ENCODE results near the gene SBK2.

Gene SBK2

GRCh38 chr19:55516878-55517620 is 19.9 kb downstream of the SBK2 start:
- Histone ChIP-seq H3K4me1 (ENCODE audit: control extremely low read depth in 1 of 4, control insufficient read depth in 4 of 4, insufficient read depth in 4 of 4, low read length in 3 of 4) (peaks cover 0 to 7% (median 4%) of the 10 kb centered on the region in 4 experiments), H3K36me3 (ENCODE audit: control insufficient read depth in 4 of 4, insufficient read depth in 4 of 4, low read length in 3 of 4) (no peaks in the 10 kb centered on the region), H3K27ac (ENCODE audit: insufficient read depth in 1 of 2, low read depth in 1 of 2, low read length in 2 of 2, poor library complexity in 1 of 2, severe bottlenecking in 2 of 2) (peak overlapping the region; percentile 6 to 79), H3K27me3 (replicated peaks in 2 of 5; ENCODE audit: control insufficient read depth in 4 of 5, insufficient read depth in 5 of 5, low read length in 4 of 5) (no peaks in the 10 kb centered on the region), H3K9me3 (ENCODE audit: control extremely low read depth in 1 of 5, control insufficient read depth in 4 of 5, insufficient read depth in 2 of 5, low read depth in 1 of 5, low read length in 4 of 5) (no peaks in the 10 kb centered on the region), H3K4me3 (ENCODE audit: control insufficient read depth in 1 of 7, extremely low read depth in 1 of 7, insufficient read depth in 4 of 7, low read depth in 2 of 7, low read length in 6 of 7) (peak overlapping the region in 6 of 7 experiments; percentile 27 to 79 (median 64))
- 12% methylated on average over 41 of the region's 61 CpGs for WGBS (ENCODE audit: insufficient coverage)
- ChIA-PET POLR2A (no interaction called here), CTCF (interaction anchor here (1.0 to 6.2 kb wide), 8 partner anchors 10 to 116 kb away, joined by 3 to 53 read pairs (median 6); partner anchors contain the start of gene ZNF865)
- peak; percentile 90 to 93 (median 90) for DNase-seq

GRCh38 chr19:55508120-55508519 is 28.8 kb downstream of the SBK2 start:
- ChIA-PET CTCF (interaction anchor here (0.8 to 1.8 kb wide), 4 partner anchors 41 to 213 kb away, joined by 4 to 6 read pairs (median 4); no protein-coding TSS in a partner anchor), POLR2A (no interaction called here)
- H3K36me3 ChIP-seq (ENCODE audit: control insufficient read depth in 4 of 4, insufficient read depth in 4 of 4, low read length in 3 of 4), result no peaks in the 10 kb centered on the region
- 77% methylated on average over 7 of the region's 10 CpGs for WGBS (ENCODE audit: insufficient coverage)
- no peaks in the 10 kb centered on the region for H3K9me3 ChIP-seq (ENCODE audit: control extremely low read depth in 1 of 5, control insufficient read depth in 4 of 5, insufficient read depth in 2 of 5, low read depth in 1 of 5, low read length in 4 of 5)
- peaks cover 0 to 10% (median 6%) of the 10 kb centered on the region in 4 experiments for H3K4me1 ChIP-seq (ENCODE audit: control extremely low read depth in 1 of 4, control insufficient read depth in 4 of 4, insufficient read depth in 4 of 4, low read length in 3 of 4)
- H3K4me3 ChIP-seq (ENCODE audit: control insufficient read depth in 1 of 7, extremely low read depth in 1 of 7, insufficient read depth in 4 of 7, low read depth in 2 of 7, low read length in 6 of 7), result no peak overlapping the region
- H3K27ac ChIP-seq (ENCODE audit: insufficient read depth in 1 of 2, low read depth in 1 of 2, low read length in 2 of 2, poor library complexity in 1 of 2, severe bottlenecking in 2 of 2), result no peak overlapping the region
- DNase-seq, result no peak
- peaks cover 0 to 2% (median 0%) of the 10 kb centered on the region in 5 experiments for H3K27me3 ChIP-seq (replicated peaks in 2 of 5; ENCODE audit: control insufficient read depth in 4 of 5, insufficient read depth in 5 of 5, low read length in 4 of 5)

- H3K27me3 ChIP-seq (replicated peaks in 2 of 5; ENCODE audit: control insufficient read depth in 4 of 5, insufficient read depth in 5 of 5, low read length in 4 of 5), result peaks cover 0 to 2% (median 0%) of the 10 kb centered on the region in 5 experiments
- CTCF ChIA-PET, result interaction anchor here (0.8 to 3.4 kb wide), 12 partner anchors 9 to 364 kb away, joined by 3 to 37 read pairs (median 6); partner anchors contain the start of gene ZNF865
- H3K4me1 ChIP-seq (ENCODE audit: control extremely low read depth in 1 of 4, control insufficient read depth in 4 of 4, insufficient read depth in 4 of 4, low read length in 3 of 4), result peaks cover 0 to 10% (median 6%) of the 10 kb centered on the region in 4 experiments
- 93% methylated on average over 11 of the region's 11 CpGs for WGBS (ENCODE audit: insufficient coverage)
- H3K9me3 ChIP-seq (ENCODE audit: control extremely low read depth in 1 of 5, control insufficient read depth in 4 of 5, insufficient read depth in 2 of 5, low read depth in 1 of 5, low read length in 4 of 5), result peaks cover 0 to 4% (median 0%) of the 10 kb centered on the region in 5 experiments
- DNase-seq, result no peak
- no peak overlapping the region for H3K27ac ChIP-seq (ENCODE audit: insufficient read depth in 1 of 2, low read depth in 1 of 2, low read length in 2 of 2, poor library complexity in 1 of 2, severe bottlenecking in 2 of 2)
- H3K4me3 ChIP-seq (ENCODE audit: control insufficient read depth in 1 of 7, extremely low read depth in 1 of 7, insufficient read depth in 4 of 7, low read depth in 2 of 7, low read length in 6 of 7), result no peak overlapping the region
- POLR2A ChIA-PET, result interaction anchor here (1.0 kb wide), 1 partner anchor 28 kb away, joined by 3 read pairs; no protein-coding TSS in a partner anchor
- no peaks in the 10 kb centered on the region for H3K36me3 ChIP-seq (ENCODE audit: control insufficient read depth in 4 of 4, insufficient read depth in 4 of 4, low read length in 3 of 4)
These were observed 32.0 kb downstream of the SBK2 start for GRCh38 chr19:55504981-55505380.

- Histone ChIP-seq H3K9me3 (ENCODE audit: control extremely low read depth in 1 of 5, control insufficient read depth in 4 of 5, insufficient read depth in 2 of 5, low read depth in 1 of 5, low read length in 4 of 5) (peaks cover 0 to 4% (median 0%) of the 10 kb centered on the region in 5 experiments), H3K27ac (ENCODE audit: insufficient read depth in 1 of 2, low read depth in 1 of 2, low read length in 2 of 2, poor library complexity in 1 of 2, severe bottlenecking in 2 of 2) (no peak overlapping the region), H3K4me3 (ENCODE audit: control insufficient read depth in 1 of 7, extremely low read depth in 1 of 7, insufficient read depth in 4 of 7, low read depth in 2 of 7, low read length in 6 of 7) (peak overlapping the region in 4 of 7 experiments; percentile 54 to 76 (median 61)), H3K27me3 (replicated peaks in 2 of 5; ENCODE audit: control insufficient read depth in 4 of 5, insufficient read depth in 5 of 5, low read length in 4 of 5) (peaks cover 0 to 2% (median 0%) of the 10 kb centered on the region in 5 experiments), H3K4me1 (ENCODE audit: control extremely low read depth in 1 of 4, control insufficient read depth in 4 of 4, insufficient read depth in 4 of 4, low read length in 3 of 4) (peaks cover 0 to 10% (median 6%) of the 10 kb centered on the region in 4 experiments), H3K36me3 (ENCODE audit: control insufficient read depth in 4 of 4, insufficient read depth in 4 of 4, low read length in 3 of 4) (no peaks in the 10 kb centered on the region)
- no peak for DNase-seq
- WGBS (ENCODE audit: insufficient coverage), result 28% methylated on average over 12 of the region's 13 CpGs
- CTCF ChIA-PET, result interaction anchor here (0.6 to 3.4 kb wide), 26 partner anchors 9 to 363 kb away, joined by 3 to 37 read pairs (median 5); partner anchors contain the start of genes NAT14, TMEM238, ZNF628 and ZNF865
- POLR2A ChIA-PET, result interaction anchor here (0.5 to 1.0 kb wide), 3 partner anchors 27 to 878 kb away, joined by 3 to 4 read pairs (median 4); no protein-coding TSS in a partner anchor
These were observed 32.7 kb downstream of the SBK2 start for GRCh38 chr19:55504252-55504603.

- CTCF ChIA-PET, result interaction anchor here (0.7 to 3.4 kb wide), 28 partner anchors 9 to 623 kb away, joined by 3 to 37 read pairs (median 4); partner anchors contain the start of genes ISOC2, NAT14, TMEM238 and ZNF628
- WGBS (ENCODE audit: insufficient coverage), result 14% methylated on average over 46 of the region's 64 CpGs
These were observed 33.3 kb downstream of the SBK2 start for GRCh38 chr19:55503502-55504251.

GRCh38 chr19:55503157-55503501 is 33.8 kb downstream of the SBK2 start:
- Histone ChIP-seq H3K27me3 (replicated peaks in 2 of 5; ENCODE audit: control insufficient read depth in 4 of 5, insufficient read depth in 5 of 5, low read length in 4 of 5) (peaks cover 0 to 2% (median 0%) of the 10 kb centered on the region in 5 experiments), H3K4me3 (ENCODE audit: control insufficient read depth in 1 of 7, extremely low read depth in 1 of 7, insufficient read depth in 4 of 7, low read depth in 2 of 7, low read length in 6 of 7) (peak overlapping the region in 4 of 7 experiments; percentile 54 to 76 (median 61)), H3K27ac (ENCODE audit: insufficient read depth in 1 of 2, low read depth in 1 of 2, low read length in 2 of 2, poor library complexity in 1 of 2, severe bottlenecking in 2 of 2) (peak overlapping the region in 1 of 2 experiments; percentile 14), H3K4me1 (ENCODE audit: control extremely low read depth in 1 of 4, control insufficient read depth in 4 of 4, insufficient read depth in 4 of 4, low read length in 3 of 4) (peaks cover 0 to 10% (median 7%) of the 10 kb centered on the region in 4 experiments), H3K9me3 (ENCODE audit: control extremely low read depth in 1 of 5, control insufficient read depth in 4 of 5, insufficient read depth in 2 of 5, low read depth in 1 of 5, low read length in 4 of 5) (peaks cover 0 to 4% (median 0%) of the 10 kb centered on the region in 5 experiments), H3K36me3 (ENCODE audit: control insufficient read depth in 4 of 4, insufficient read depth in 4 of 4, low read length in 3 of 4) (no peaks in the 10 kb centered on the region)
- WGBS (ENCODE audit: insufficient coverage), result 85% methylated on average over 16 of the region's 17 CpGs
- POLR2A ChIA-PET, result no interaction called here
- DNase-seq, result peak in 2 of 3 donors; percentile 43 to 45
- CTCF ChIA-PET, result interaction anchor here (0.7 to 3.4 kb wide), 15 partner anchors 8 to 622 kb away, joined by 3 to 37 read pairs (median 5); partner anchors contain the start of genes ISOC2, TMEM238, ZNF628 and ZNF865

More at GRCh38 chr19:55503502-55504251, 33.3 kb downstream of the SBK2 start:
- peak overlapping the region in 1 of 2 experiments; percentile 14 for H3K27ac ChIP-seq (ENCODE audit: insufficient read depth in 1 of 2, low read depth in 1 of 2, low read length in 2 of 2, poor library complexity in 1 of 2, severe bottlenecking in 2 of 2)
- H3K9me3 ChIP-seq (ENCODE audit: control extremely low read depth in 1 of 5, control insufficient read depth in 4 of 5, insufficient read depth in 2 of 5, low read depth in 1 of 5, low read length in 4 of 5), result peaks cover 0 to 4% (median 0%) of the 10 kb centered on the region in 5 experiments
- POLR2A ChIA-PET, result interaction anchor here (0.5 to 1.0 kb wide), 3 partner anchors 27 to 878 kb away, joined by 3 to 4 read pairs (median 4); no protein-coding TSS in a partner anchor
- peak; percentile 92 to 94 (median 93) for DNase-seq
- H3K36me3 ChIP-seq (ENCODE audit: control insufficient read depth in 4 of 4, insufficient read depth in 4 of 4, low read length in 3 of 4), result no peaks in the 10 kb centered on the region
- H3K27me3 ChIP-seq (replicated peaks in 2 of 5; ENCODE audit: control insufficient read depth in 4 of 5, insufficient read depth in 5 of 5, low read length in 4 of 5), result peaks cover 0 to 2% (median 0%) of the 10 kb centered on the region in 5 experiments
- peaks cover 0 to 10% (median 7%) of the 10 kb centered on the region in 4 experiments for H3K4me1 ChIP-seq (ENCODE audit: control extremely low read depth in 1 of 4, control insufficient read depth in 4 of 4, insufficient read depth in 4 of 4, low read length in 3 of 4)
- peak overlapping the region in 6 of 7 experiments; percentile 37 to 76 (median 56) for H3K4me3 ChIP-seq (ENCODE audit: control insufficient read depth in 1 of 7, extremely low read depth in 1 of 7, insufficient read depth in 4 of 7, low read depth in 2 of 7, low read length in 6 of 7)
